ENCODE measurements around the gene NSUN4. TPM values are rescaled to one million over a fixed set of nuclear protein-coding genes. Genes with fewer than 3 reads are reported as not detected.

Gene NSUN4
- total RNA-seq, 4 donors from 2014 or later, result 18.7 to 27.3 (median 21.6) TPM

DNA sequence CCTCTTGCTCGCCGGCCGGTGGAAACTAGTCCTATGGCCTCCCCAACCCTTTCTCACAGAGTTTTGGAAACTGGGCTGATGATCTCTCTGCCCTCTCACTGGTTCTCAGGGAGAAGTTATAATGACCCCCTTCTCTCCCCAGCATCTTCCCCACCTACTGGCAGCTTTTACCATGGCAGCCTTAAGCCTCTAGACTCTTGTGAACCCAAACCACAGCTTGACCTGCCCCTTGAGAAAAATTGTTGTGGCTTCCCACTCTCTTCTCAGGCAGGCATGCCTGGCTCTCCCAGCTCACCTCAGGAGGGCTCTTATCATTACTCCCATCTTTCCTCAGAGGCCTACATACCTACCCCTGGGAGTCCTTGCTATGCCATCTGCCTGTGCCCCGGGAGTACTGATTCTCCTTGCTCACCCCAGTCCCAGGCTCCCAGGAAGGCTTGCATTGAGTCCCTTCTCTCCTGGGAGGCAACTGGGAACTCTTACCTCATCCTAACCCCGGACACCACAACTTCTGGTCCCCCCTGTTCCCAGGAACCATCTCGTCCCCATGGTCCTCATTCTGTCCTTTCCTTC lies 1.6 kb downstream of the NSUN4 start:
- TF ChIP-seq, protein P1, sequence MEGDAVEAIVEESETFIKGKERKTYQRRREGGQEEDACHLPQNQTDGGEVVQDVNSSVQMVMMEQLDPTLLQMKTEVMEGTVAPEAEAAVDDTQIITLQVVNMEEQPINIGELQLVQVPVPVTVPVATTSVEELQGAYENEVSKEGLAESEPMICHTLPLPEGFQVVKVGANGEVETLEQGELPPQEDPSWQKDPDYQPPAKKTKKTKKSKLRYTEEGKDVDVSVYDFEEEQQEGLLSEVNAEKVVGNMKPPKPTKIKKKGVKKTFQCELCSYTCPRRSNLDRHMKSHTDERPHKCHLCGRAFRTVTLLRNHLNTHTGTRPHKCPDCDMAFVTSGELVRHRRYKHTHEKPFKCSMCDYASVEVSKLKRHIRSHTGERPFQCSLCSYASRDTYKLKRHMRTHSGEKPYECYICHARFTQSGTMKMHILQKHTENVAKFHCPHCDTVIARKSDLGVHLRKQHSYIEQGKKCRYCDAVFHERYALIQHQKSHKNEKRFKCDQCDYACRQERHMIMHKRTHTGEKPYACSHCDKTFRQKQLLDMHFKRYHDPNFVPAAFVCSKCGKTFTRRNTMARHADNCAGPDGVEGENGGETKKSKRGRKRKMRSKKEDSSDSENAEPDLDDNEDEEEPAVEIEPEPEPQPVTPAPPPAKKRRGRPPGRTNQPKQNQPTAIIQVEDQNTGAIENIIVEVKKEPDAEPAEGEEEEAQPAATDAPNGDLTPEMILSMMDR (IDR thresholded peaks at IDR 0.05; ENCODE audit: low read depth), result no peak

GRCh38 chr1:46342677-46343350 lies 2.2 kb downstream of the NSUN4 start:
- TF ChIP-seq, protein P1 (IDR thresholded peaks at IDR 0.05; ENCODE audit: low read depth), result no peak

- TF ChIP-seq, protein P1 (IDR thresholded peaks at IDR 0.05; ENCODE audit: low read depth), result no peak
Measured at GRCh38 chr1:46343351-46343695, 2.7 kb downstream of the NSUN4 start.

DNA sequence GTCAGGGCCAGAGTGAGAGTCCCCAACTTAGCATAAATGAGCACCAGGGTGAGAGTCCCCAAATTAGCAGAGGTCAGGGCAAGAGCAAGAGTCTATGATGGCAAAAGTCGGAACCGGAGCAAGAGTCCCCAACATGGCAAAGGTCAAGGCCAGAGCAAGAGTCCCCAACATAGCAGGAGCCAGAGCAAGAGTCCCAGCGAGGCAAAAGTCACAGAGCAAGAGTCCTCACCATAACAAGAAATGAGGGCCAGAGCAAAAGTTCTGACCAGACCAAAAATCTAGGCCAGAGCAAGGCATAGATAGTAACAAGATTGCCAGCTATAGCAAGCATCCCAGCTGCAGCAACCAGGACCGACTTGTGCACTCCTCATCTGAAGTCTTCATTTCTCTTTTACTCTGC lies 3.1 kb downstream of the NSUN4 start:
- TF ChIP-seq, protein P1 (IDR thresholded peaks at IDR 0.05; ENCODE audit: low read depth), result no peak

- TF ChIP-seq, protein P1 (IDR thresholded peaks at IDR 0.05; ENCODE audit: low read depth), result no peak
Measured at GRCh38 chr1:46344481-46344880, 3.9 kb downstream of the NSUN4 start.

- TF ChIP-seq, protein P1 (IDR thresholded peaks at IDR 0.05; ENCODE audit: low read depth), result no peak
Measured at GRCh38 chr1:46345281-46345680, 4.7 kb downstream of the NSUN4 start.

DNA sequence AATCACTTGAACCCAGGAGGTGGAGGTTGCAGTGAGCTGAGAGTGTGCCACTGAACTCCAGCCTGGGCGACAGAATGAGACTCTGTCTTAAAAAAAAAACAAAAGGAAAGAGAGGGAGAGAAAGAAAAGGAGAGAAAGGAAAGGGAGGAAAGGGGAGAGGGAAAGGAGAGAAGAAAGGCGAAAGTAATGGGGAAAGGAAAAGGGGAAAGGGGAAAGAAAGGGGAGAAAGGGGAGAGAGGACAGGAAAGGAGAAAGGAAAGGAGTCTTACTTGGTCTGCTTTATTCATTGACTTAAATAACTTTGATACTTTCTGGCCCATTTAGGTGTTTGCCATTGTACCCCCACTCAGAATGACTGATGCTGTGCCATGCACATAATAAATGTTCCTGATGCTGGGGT lies 11.8 kb downstream of the NSUN4 start:
- TF ChIP-seq, protein P1 (IDR thresholded peaks at IDR 0.05; ENCODE audit: low read depth), result no peak
